Uterus (tissue), 2 donors: ENCODE measurements around the gene OR51Q1.

Source experiments
- POLR2A ChIP-seq, 2 donors: fragments of 450-650 bp; IDR thresholded peaks; one replicate each; pipeline ENCODE4 v1.6.1; 2016; ENCODE audit warnings: antibody characterized with exemption in 2 of 2, mild to moderate bottlenecking in 1 of 2, moderate library complexity in 1 of 2
- TF ChIP-seq, protein P1 (sequence below), 4 experiments: fragments of 200-600 bp in 2 of 4; fragments of 450-650 bp in 2 of 4; sonication (generic) in 2 of 4; IDR thresholded peaks; one replicate each; pipeline ENCODE4 v1.5.1; 2016 to 2019; ENCODE audit warnings: antibody characterized with exemption in 4 of 4, mild to moderate bottlenecking in 2 of 4, moderate library complexity in 1 of 4

DNA sequence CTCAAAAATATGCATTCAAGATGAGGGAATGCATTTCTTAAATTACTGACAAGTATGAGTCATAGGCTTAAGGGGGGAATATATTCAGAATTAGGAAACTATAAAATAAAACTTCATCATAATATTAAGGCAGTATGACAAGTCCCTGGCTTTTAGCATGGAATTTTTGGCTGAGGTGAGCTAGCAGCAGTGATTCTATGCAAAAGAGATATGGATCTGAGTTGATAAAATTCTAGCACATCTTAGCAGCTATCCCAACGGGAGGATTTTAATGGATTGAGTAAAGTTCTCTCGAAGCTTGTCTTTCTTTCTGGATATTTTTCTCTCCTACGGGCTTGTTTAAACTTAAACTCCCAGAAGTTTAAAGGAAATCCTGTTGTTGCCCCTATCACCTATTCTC lies 1.2 kb downstream of the OR51Q1 start:
- TF ChIP-seq, protein P1, sequence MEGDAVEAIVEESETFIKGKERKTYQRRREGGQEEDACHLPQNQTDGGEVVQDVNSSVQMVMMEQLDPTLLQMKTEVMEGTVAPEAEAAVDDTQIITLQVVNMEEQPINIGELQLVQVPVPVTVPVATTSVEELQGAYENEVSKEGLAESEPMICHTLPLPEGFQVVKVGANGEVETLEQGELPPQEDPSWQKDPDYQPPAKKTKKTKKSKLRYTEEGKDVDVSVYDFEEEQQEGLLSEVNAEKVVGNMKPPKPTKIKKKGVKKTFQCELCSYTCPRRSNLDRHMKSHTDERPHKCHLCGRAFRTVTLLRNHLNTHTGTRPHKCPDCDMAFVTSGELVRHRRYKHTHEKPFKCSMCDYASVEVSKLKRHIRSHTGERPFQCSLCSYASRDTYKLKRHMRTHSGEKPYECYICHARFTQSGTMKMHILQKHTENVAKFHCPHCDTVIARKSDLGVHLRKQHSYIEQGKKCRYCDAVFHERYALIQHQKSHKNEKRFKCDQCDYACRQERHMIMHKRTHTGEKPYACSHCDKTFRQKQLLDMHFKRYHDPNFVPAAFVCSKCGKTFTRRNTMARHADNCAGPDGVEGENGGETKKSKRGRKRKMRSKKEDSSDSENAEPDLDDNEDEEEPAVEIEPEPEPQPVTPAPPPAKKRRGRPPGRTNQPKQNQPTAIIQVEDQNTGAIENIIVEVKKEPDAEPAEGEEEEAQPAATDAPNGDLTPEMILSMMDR (IDR thresholded peaks at IDR 0.05), result no peak
- no peak for TF ChIP-seq POLR2A (IDR thresholded peaks at IDR 0.05)
